ENCODE data around the gene ANXA5. TPM values are rescaled to one million over a fixed set of nuclear protein-coding genes. Genes with fewer than 3 reads are reported as not detected.
"Not testable (repeated sequence)": the region's sequence is repeated elsewhere in the genome, so short reads cannot be mapped to it uniquely, and the experiment has no call there.

Gene ANXA5
- polyA plus RNA-seq (2014; cell fraction: cytosol; rRNA removed) = 35.5 and 43.6 TPM in 2 replicates
- polyA plus RNA-seq (2014; cell fraction: nucleus; rRNA removed) = 27.1 and 29.5 TPM in 2 replicates

- DNase-seq (ENCODE audit: low spot score) = peak; percentile 54
These were observed at the start of gene ANXA5 for GRCh38 chr4:121696581-121697461. TSS of gene ANXA5 (minus strand) at chr4:121696980. CDS start at chr4:121696589, 391 bp downstream.

GRCh38 chr4:121742794-121743193 is 46.0 kb upstream of the ANXA5 start:
- DNase-seq (ENCODE audit: low spot score) = no peak

DNA sequence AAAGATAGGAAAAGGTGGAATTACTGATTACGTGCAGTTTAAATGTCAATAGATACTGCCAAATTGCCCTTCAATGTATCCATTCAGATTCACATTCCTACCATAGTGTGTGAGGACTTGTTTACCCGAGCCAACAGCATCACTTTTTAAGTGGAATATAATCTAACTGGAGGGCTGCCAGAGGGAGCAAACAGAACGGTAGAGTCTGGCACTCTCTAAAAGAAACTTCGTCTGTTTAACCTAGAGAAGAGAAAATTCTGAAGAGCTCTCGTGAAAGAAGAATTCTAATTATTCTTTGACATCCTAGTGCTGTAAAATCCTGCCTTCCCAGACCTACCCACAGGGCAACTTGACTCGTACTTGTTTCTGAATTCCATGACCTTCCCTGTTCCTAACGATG is 45.0 kb upstream of the ANXA5 start:
- DNase-seq (ENCODE audit: low spot score) = no peak

DNA sequence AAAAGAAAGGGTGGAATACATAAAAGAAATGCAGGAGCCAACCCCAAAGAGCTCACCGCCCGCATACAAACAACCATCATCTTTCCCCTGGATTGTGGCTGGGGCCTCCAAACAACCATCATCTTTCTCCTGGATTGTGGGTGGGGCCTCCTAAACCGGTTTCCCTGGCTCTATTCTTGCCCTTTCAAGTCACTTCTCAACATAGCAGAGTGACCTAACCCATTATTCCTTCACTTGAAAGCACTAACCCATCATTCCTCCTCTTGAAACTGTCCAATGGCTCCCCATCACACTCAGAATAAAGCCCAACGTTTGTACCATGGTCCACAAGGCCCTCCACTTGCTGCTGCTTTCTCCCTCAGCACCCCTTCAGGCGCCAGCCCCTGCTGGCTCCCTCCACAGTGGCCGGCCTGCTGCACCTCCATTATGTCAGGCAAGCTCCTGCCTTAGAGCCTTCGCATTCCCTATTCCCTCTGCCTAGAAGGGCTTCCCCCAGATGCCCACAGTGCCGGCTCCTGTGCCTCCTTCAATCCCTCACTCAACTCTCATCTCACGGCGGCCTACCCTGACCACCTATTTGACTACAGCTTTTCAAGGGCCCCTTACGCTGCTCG is 44.1 kb upstream of the ANXA5 start:
- DNase-seq (ENCODE audit: low spot score) = no peak

GRCh38 chr4:121739575-121739974 is 42.8 kb upstream of the ANXA5 start:
- no peak for DNase-seq (ENCODE audit: low spot score)

- no peak for DNase-seq (ENCODE audit: low spot score)
These were observed 42.2 kb upstream of the ANXA5 start for GRCh38 chr4:121738780-121739535.

GRCh38 chr4:121737846-121738554 is 41.2 kb upstream of the ANXA5 start:
- no peak for DNase-seq (ENCODE audit: low spot score)

- DNase-seq (ENCODE audit: low spot score) = peak; percentile 43
These were observed 40.1 kb upstream of the ANXA5 start for GRCh38 chr4:121736735-121737351.

DNA sequence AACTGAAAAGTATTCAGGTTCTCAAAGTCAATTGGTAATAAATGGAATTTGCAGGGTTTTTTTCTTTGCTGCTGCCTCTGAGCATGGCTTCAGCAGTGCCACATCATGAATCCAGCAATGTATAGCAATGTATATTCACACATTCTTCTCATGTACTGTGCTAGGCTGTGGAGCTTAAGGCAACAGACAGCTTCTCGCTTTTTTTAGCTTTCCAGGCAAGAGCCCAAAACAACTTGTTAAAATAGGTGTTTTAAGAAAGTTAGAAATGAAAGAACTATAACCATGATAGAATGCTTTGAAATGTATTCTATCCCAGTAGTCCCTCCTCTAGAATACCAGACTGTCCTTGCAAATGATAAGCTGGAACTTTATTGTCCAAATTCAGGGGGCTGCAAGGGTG is 37.8 kb upstream of the ANXA5 start:
- no peak for DNase-seq (ENCODE audit: low spot score)

DNA sequence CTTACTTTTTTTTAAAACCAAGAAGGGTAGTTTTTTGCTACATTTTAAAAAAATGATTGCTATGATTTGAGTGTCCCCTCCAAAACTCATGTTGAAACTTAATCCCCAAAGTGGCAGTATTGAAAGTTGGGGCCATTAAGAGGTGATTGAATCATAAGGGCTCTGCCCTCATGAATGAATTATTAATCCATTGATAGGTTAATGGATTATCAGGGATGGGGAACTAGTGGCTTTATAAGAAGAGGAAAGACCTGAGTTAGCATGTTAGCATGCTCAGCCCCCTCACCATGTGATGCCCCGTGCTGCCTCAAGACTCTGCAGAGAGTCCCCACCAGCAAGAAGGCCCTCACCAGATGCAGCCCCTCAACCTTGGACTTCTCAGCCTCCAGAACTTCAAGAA is 37.2 kb upstream of the ANXA5 start:
- no peak for DNase-seq (ENCODE audit: low spot score)

DNA sequence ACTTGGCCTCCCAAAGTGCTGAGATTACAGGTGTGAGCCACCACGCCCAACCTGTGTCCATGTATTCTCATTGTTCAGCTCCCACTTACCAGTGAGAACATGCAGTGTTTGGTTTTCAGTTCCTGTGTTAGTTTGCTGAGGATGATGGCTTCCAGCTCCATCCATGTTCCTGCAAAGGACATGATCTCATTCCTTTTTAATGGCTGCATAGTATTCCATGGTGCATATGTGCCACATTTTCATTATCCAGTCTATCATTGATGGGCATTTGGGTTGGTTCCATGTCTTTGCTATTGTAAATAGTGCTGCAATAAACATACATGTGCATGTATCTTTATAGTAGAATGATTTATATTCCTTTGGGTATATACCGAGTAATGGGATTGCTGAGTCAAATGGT is 33.0 kb upstream of the ANXA5 start:
- not testable (repeated sequence) for DNase-seq (ENCODE audit: low spot score)

DNA sequence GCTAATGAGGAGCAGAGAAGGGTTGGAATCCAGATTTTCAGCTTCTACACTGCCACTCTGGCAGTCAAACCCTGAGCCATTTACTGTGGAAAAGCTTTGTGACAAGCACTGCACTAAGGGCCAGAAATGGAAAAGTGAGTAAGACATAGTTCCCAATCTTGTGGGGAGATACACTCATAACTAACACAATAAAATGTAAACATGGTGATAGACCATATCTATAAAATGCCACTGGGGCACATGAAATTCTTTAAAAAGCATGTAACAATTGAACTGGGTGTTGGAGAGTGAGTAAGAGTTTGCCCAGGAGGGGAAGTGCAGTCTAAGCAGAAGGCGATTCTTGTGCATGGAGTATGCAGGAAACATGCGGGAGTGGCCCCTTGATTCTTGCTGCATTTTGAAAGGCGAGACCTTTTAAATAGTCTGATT is 32.0 kb upstream of the ANXA5 start:
- no peak for DNase-seq (ENCODE audit: low spot score)

GRCh38 chr4:121728066-121728465 is 31.3 kb upstream of the ANXA5 start:
- no peak for DNase-seq (ENCODE audit: low spot score)

DNA sequence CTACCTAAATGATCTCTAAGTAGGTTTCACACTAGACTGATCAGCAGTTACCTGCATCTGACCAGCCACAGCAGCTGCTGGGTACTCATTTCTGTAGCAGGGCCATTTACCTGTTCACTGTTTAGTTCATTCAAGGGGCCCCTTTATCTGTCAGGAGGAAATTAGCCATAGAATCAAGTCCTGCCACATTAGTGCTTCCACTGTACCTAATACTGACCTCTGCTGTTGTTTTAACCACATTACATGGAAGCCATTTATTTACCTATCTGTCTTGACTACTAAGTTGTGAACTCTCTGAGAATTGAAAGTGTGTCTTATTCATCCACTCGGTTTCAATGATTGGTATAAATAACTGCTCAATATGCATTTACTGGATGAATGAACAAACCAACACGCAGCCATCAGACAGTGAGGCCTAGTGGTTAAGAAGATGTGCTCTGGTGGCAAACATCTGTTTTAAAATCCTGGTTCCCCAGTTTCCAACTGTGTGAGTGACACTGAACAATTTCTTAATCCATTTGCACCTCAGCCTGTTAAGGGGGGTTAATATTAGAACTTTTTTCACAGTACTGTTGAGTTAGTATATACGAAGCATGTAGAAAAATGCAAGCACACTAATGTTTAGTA is 30.0 kb upstream of the ANXA5 start:
- peak; percentile 39 for DNase-seq (ENCODE audit: low spot score)

DNA sequence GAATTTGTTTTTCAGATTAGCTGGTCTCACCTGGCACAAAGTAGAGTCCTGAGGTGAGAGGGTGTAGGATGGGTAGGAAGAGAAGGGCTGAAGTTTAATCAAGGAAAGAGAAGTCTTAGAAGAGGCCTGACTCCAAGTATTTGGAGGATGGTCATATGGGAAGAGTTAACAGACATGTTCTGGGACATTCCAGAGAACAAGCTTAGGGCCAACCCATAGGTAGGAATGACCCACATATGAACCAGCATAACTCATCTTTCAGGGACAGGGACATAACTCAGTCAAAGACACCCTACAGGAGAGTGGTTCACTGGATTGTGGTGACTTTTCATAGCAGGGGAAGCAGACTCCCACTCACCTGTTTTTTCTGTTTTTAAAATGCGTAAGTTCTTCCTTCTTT is 27.9 kb upstream of the ANXA5 start:
- DNase-seq (ENCODE audit: low spot score) = no peak

GRCh38 chr4:121721700-121722099 is 24.9 kb upstream of the ANXA5 start:
- no peak for DNase-seq (ENCODE audit: low spot score)

GRCh38 chr4:121720109-121720508 is 23.3 kb upstream of the ANXA5 start:
- DNase-seq (ENCODE audit: low spot score) = no peak

DNA sequence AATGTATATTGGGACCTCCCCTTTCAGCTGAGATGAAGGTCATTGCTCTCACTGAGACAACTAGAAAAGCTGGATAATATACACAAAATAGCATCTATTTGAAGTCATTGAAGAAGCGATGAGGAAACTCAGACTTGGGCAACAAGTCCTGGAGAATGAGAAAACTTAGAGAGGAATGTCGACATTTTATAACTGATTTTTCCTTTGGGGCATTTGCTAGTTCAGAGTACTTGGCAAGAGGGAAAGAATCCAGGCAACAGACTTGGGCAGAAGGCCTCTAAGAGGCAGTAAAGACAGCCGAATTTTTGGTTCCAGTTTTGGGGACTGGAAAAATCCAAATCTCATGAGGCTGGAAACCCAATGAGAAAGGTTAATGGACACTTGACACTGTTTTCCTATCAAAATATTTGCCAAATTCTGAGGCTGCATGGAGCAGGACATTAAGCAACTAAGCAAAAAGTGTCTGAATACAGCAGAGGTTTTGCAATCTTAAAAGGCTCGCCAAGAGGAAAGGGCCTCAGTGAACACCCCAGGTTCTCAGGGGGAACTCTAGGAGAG is 21.0 kb upstream of the ANXA5 start:
- no peak for DNase-seq (ENCODE audit: low spot score)

GRCh38 chr4:121714548-121714947 is 17.8 kb upstream of the ANXA5 start:
- no peak for DNase-seq (ENCODE audit: low spot score)

GRCh38 chr4:121712783-121713182 is 16.0 kb upstream of the ANXA5 start:
- no peak for DNase-seq (ENCODE audit: low spot score)
